Measurements from ENCODE around the gene LDB2. TPM values are rescaled to one million over a fixed set of nuclear protein-coding genes. Genes with fewer than 3 reads are reported as not detected.
"Not testable (repeated sequence)": the region's sequence is repeated elsewhere in the genome, so short reads cannot be mapped to it uniquely, and the experiment has no call there.

Gene LDB2
- total RNA-seq, 4 donors from 2014 or later, result 26.4 to 62.7 (median 40.7) TPM

GRCh38 chr4:16642897-16643296 is 255.5 kb downstream of the LDB2 start:
- 80 to 83% methylated on average over 5 of the region's 5 CpGs for WGBS, 2 donors
- peaks cover 0 to 8% (median 0%) of the 10 kb centered on the region in 4 donors for H3K4me1 ChIP-seq
- H3K36me3 ChIP-seq, result no peaks in the 10 kb centered on the region
- DNase-seq (ENCODE audit: low spot score in 2 of 2), result no peak
- no peaks in the 10 kb centered on the region for H3K9me3 ChIP-seq
- TF ChIP-seq POLR2A (IDR thresholded peaks at IDR 0.05), result no peak
- H3K4me3 ChIP-seq, result no peak overlapping the region
- H3K27me3 ChIP-seq, result no peaks in the 10 kb centered on the region
- H3K27ac ChIP-seq, result no peak overlapping the region

GRCh38 chr4:16641971-16642370 is 256.5 kb downstream of the LDB2 start:
- DNase-seq (ENCODE audit: low spot score in 2 of 2), result no peak
- Histone ChIP-seq H3K9me3 (no peaks in the 10 kb centered on the region), H3K27me3 (no peaks in the 10 kb centered on the region), H3K36me3 (no peaks in the 10 kb centered on the region), H3K4me3 (no peak overlapping the region), H3K4me1 (peaks cover 0 to 11% (median 0%) of the 10 kb centered on the region in 4 donors), H3K27ac (no peak overlapping the region)
- 66 to 75% methylated on average over 1 of the region's 1 CpG for WGBS, 2 donors
- TF ChIP-seq EP300 (IDR thresholded peaks at IDR 0.05) (no peak), CTCF (IDR thresholded peaks at IDR 0.05) (no peak), POLR2A (IDR thresholded peaks at IDR 0.05) (no peak)

- Histone ChIP-seq H3K27ac (peak overlapping the region in 1 of 4 donors; percentile 10), H3K4me3 (no peak overlapping the region), H3K4me1 (peaks cover 0 to 16% (median 0%) of the 10 kb centered on the region in 4 donors), H3K27me3 (no peaks in the 10 kb centered on the region), H3K9me3 (peaks cover 0 to 7% (median 0%) of the 10 kb centered on the region in 4 donors), H3K36me3 (no peaks in the 10 kb centered on the region)
- no peak for DNase-seq (ENCODE audit: low spot score in 2 of 2)
- WGBS, 2 donors, result 35 to 47% methylated on average over 4 of the region's 4 CpGs
- TF ChIP-seq POLR2A (IDR thresholded peaks at IDR 0.05), result no peak
- no peak for TF ChIP-seq EP300 (IDR thresholded peaks at IDR 0.05)
- no peak for TF ChIP-seq CTCF (IDR thresholded peaks at IDR 0.05)
Measured at GRCh38 chr4:16636912-16637630, 261.4 kb downstream of the LDB2 start.

- Histone ChIP-seq H3K27me3 (no peaks in the 10 kb centered on the region), H3K9me3 (peaks cover 0 to 7% (median 0%) of the 10 kb centered on the region in 4 donors), H3K4me3 (no peak overlapping the region), H3K36me3 (no peaks in the 10 kb centered on the region), H3K27ac (no peak overlapping the region), H3K4me1 (peaks cover 0 to 16% (median 0%) of the 10 kb centered on the region in 4 donors)
- TF ChIP-seq EP300 (IDR thresholded peaks at IDR 0.05) (no peak), CTCF (IDR thresholded peaks at IDR 0.05) (no peak), POLR2A (IDR thresholded peaks at IDR 0.05) (no peak)
- DNase-seq (ENCODE audit: low spot score in 2 of 2), result no peak
- 84 to 87% methylated on average over 2 of the region's 2 CpGs for WGBS, 2 donors
Measured at GRCh38 chr4:16636304-16636703, 262.1 kb downstream of the LDB2 start.

GRCh38 chr4:16629274-16629673 is 269.2 kb downstream of the LDB2 start:
- not testable (repeated sequence) for H3K36me3 ChIP-seq; H3K9me3 ChIP-seq; H3K4me3 ChIP-seq; H3K27me3 ChIP-seq; DNase-seq (ENCODE audit: low spot score in 2 of 2); H3K27ac ChIP-seq
- H3K4me1 ChIP-seq, result peaks cover 0 to 15% (median 2%) of the 10 kb centered on the region in 4 donors
- WGBS, 2 donors, result 88% methylated on average over 2 of the region's 2 CpGs

- DNase-seq (ENCODE audit: low spot score in 2 of 2); H3K4me3 ChIP-seq; H3K36me3 ChIP-seq; H3K27me3 ChIP-seq; H3K9me3 ChIP-seq: not testable (repeated sequence)
- Histone ChIP-seq H3K27ac (peak overlapping the region in 1 of 4 donors; percentile 40), H3K4me1 (peaks cover 0 to 15% (median 2%) of the 10 kb centered on the region in 4 donors)
- WGBS, 2 donors, result 88 to 100% methylated on average over 4 of the region's 4 CpGs
Measured at GRCh38 chr4:16628835-16629234, 269.6 kb downstream of the LDB2 start.

Data from tibial nerve (tissue), 4 donors.